NCI-H446 (cell line): ENCODE results near the gene DYNLT1.
"Not testable (repeated sequence)": the region's sequence is repeated elsewhere in the genome, so short reads cannot be mapped to it uniquely, and the experiment has no call there.

ENCODE experiments used
- DNase-seq, 2 experiments: peaks; one replicate each; lab custom pipeline; 2025; lab: John Stamatoyannopoulos, UW

The DYNLT1 gene

GRCh38 chr6:158644231-158645063, at the start of gene DYNLT1:
TSS of gene DYNLT1 (minus strand) at chr6:158644743. CDS start at chr6:158644708, 35 bp downstream.
- DNase-seq, result peak; percentile 70 to 90

GRCh38 chr6:158688860-158689259, 44.3 kb upstream of the DYNLT1 start:
- DNase-seq, result no peak

GRCh38 chr6:158687506-158687905, 43.0 kb upstream of the DYNLT1 start:
- no peak for DNase-seq

GRCh38 chr6:158686791-158687381, 42.3 kb upstream of the DYNLT1 start:
- no peak for DNase-seq

GRCh38 chr6:158686311-158686710, 41.8 kb upstream of the DYNLT1 start:
- DNase-seq, result no peak

- no peak for DNase-seq
Observed at GRCh38 chr6:158684745-158685324, 40.3 kb upstream of the DYNLT1 start.

GRCh38 chr6:158684311-158684710, 39.8 kb upstream of the DYNLT1 start:
- no peak for DNase-seq

- no peak for DNase-seq
Observed at GRCh38 chr6:158680481-158680880, 35.9 kb upstream of the DYNLT1 start.

- DNase-seq, result no peak
Observed at GRCh38 chr6:158680015-158680414, 35.5 kb upstream of the DYNLT1 start.

GRCh38 chr6:158677906-158678578, 33.5 kb upstream of the DYNLT1 start:
- DNase-seq, result no peak

- DNase-seq, result not testable (repeated sequence)
Observed at GRCh38 chr6:158677094-158677493, 32.6 kb upstream of the DYNLT1 start.

GRCh38 chr6:158674342-158675131, 30.0 kb upstream of the DYNLT1 start:
- DNase-seq, result no peak

- DNase-seq, result no peak
Observed at GRCh38 chr6:158672726-158673125, 28.2 kb upstream of the DYNLT1 start.

GRCh38 chr6:158672119-158672518, 27.6 kb upstream of the DYNLT1 start:
- not testable (repeated sequence) for DNase-seq

- no peak for DNase-seq
Observed at GRCh38 chr6:158669145-158670035, 24.8 kb upstream of the DYNLT1 start.

- no peak for DNase-seq
Observed at GRCh38 chr6:158668707-158669103, 24.2 kb upstream of the DYNLT1 start.

- DNase-seq, result no peak
Observed at GRCh38 chr6:158667360-158667981, 22.9 kb upstream of the DYNLT1 start.

- no peak for DNase-seq
Observed at GRCh38 chr6:158666628-158667359, 22.3 kb upstream of the DYNLT1 start.

- DNase-seq, result no peak
Observed at GRCh38 chr6:158665332-158665731, 20.8 kb upstream of the DYNLT1 start.
